PFSK-1 (cell line): ENCODE measurements around the gene RTL5.

Experiments used
- FOXP2 ChIP-seq: optimal IDR thresholded peaks from 2 replicates; pipeline ENCODE3; 2011; ENCODE audit warnings: borderline replicate concordance, control low read depth, inconsistent platforms; ENCODE audit not compliant: insufficient read depth; ENCODE audit errors: extremely low read length, extremely low read depth
- POLR2AphosphoS5 ChIP-seq: IDR thresholded peaks from 2 replicates; pipeline ENCODE4 v1.6.1; 2012; ENCODE audit warnings: low read depth, mild to moderate bottlenecking, control low read depth, low read length, moderate library complexity
- SIN3A ChIP-seq: IDR thresholded peaks from 2 replicates; pipeline ENCODE4 v1.6.1; 2012; ENCODE audit warnings: mild to moderate bottlenecking, low read length, moderate library complexity, borderline replicate concordance; ENCODE audit not compliant: insufficient read depth
- TAF1 ChIP-seq: IDR thresholded peaks from 2 replicates; pipeline ENCODE4 v1.6.1; 2012; ENCODE audit warnings: low read length, control low read depth, borderline replicate concordance; ENCODE audit not compliant: insufficient read depth
- TF ChIP-seq, protein P1 (sequence below), 2 experiments: IDR thresholded peaks; 2 replicates each; pipeline versions ENCODE4 v1.6.1 to v1.8.0; 2011 to 2012; ENCODE audit warnings: low read depth in 2 of 2, low read length in 2 of 2, control low read depth in 1 of 2, inconsistent platforms in 1 of 2, mild to moderate bottlenecking in 1 of 2, moderate library complexity in 1 of 2; ENCODE audit not compliant: insufficient read depth in 1 of 2

The RTL5 gene

GRCh38 chrX:72165551-72165950 lies 33.8 kb upstream of the RTL5 start:
- TF ChIP-seq FOXP2 (no peak), POLR2AphosphoS5 (no peak), SIN3A (no peak), TAF1 (no peak)
- TF ChIP-seq, protein P1, sequence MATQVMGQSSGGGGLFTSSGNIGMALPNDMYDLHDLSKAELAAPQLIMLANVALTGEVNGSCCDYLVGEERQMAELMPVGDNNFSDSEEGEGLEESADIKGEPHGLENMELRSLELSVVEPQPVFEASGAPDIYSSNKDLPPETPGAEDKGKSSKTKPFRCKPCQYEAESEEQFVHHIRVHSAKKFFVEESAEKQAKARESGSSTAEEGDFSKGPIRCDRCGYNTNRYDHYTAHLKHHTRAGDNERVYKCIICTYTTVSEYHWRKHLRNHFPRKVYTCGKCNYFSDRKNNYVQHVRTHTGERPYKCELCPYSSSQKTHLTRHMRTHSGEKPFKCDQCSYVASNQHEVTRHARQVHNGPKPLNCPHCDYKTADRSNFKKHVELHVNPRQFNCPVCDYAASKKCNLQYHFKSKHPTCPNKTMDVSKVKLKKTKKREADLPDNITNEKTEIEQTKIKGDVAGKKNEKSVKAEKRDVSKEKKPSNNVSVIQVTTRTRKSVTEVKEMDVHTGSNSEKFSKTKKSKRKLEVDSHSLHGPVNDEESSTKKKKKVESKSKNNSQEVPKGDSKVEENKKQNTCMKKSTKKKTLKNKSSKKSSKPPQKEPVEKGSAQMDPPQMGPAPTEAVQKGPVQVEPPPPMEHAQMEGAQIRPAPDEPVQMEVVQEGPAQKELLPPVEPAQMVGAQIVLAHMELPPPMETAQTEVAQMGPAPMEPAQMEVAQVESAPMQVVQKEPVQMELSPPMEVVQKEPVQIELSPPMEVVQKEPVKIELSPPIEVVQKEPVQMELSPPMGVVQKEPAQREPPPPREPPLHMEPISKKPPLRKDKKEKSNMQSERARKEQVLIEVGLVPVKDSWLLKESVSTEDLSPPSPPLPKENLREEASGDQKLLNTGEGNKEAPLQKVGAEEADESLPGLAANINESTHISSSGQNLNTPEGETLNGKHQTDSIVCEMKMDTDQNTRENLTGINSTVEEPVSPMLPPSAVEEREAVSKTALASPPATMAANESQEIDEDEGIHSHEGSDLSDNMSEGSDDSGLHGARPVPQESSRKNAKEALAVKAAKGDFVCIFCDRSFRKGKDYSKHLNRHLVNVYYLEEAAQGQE (IDR thresholded peaks at IDR 0.05; ENCODE audit: insufficient read depth in 1 of 2, low read depth in 2 of 2, low read length in 2 of 2) = no peak

DNA sequence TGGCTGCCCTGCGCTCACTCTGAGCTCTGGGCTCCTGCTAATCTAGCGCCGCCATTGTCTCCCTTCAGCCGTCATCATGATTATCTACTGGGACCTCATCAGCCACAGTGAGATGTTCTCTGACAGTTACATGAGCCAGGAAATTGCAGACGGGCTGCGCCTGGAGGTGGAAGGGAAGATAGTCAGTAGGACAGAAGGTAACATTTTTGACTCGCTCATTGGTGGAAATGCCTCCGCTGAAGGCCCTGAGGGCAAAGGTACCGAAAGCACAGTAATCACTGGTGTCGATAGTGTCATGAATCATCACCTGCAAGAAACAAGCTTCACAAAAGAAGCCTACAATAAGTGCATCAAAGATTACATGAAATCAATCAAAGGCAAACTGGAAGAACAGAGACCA lies 28.1 kb upstream of the RTL5 start:
- TF ChIP-seq FOXP2 (no peak), TAF1 (no peak), SIN3A (no peak), POLR2AphosphoS5 (no peak)
- TF ChIP-seq, protein P1 (IDR thresholded peaks at IDR 0.05; ENCODE audit: insufficient read depth in 1 of 2, low read depth in 2 of 2, low read length in 2 of 2) = no peak

DNA sequence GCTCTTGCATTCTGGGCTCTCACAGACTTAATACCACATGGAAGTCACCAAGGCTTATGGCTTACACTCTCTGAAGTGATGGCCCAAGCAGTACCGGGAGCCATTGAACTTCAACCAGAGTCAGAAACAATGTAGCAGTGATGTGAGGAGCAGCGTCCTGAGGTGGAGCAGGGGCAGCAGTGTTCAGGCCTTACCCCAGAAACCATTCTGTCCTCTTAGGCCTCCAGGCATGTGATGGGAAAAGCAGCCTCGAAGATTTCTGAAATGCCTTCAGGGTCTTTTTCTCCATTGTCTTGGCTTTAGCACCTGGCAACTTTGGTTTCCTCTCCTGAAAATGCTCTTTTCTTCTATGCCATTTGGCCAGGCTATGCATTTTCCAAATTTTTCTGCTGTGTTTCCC lies 27.1 kb upstream of the RTL5 start:
- no peak for TF ChIP-seq TAF1
- no peak for TF ChIP-seq FOXP2
- TF ChIP-seq, protein P1 (IDR thresholded peaks at IDR 0.05; ENCODE audit: insufficient read depth in 1 of 2, low read depth in 2 of 2, low read length in 2 of 2) = no peak
- TF ChIP-seq POLR2AphosphoS5 = no peak
- TF ChIP-seq SIN3A = no peak

- TF ChIP-seq, protein P1 (IDR thresholded peaks at IDR 0.05; ENCODE audit: insufficient read depth in 1 of 2, low read depth in 2 of 2, low read length in 2 of 2) = no peak
- TF ChIP-seq TAF1 = no peak
- no peak for TF ChIP-seq POLR2AphosphoS5
- TF ChIP-seq SIN3A = no peak
- TF ChIP-seq FOXP2 = no peak
These were observed 14.8 kb upstream of the RTL5 start for GRCh38 chrX:72146527-72146926.

DNA sequence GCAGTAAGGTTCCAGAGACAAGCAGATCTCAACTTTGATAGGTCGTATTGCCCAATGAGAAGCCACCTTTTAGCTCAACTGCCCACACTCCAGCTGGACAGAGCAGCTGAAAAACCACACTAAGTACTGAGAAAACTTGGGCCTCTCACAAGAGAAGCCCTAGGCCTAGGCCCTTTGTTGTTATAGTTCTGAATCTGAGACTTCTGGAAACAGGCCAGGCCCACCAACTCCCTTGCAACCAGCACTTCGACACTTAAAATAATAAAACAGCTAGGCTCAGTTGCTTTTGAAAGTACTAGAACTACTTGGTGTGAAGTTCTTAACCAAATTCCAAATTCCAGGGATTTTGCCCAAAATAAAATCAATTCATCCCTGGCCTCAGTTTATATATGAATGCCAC lies 13.5 kb upstream of the RTL5 start:
- TF ChIP-seq TAF1 = no peak
- no peak for TF ChIP-seq SIN3A
- TF ChIP-seq, protein P1 (IDR thresholded peaks at IDR 0.05; ENCODE audit: insufficient read depth in 1 of 2, low read depth in 2 of 2, low read length in 2 of 2) = no peak
- TF ChIP-seq POLR2AphosphoS5 = no peak
- TF ChIP-seq FOXP2 = no peak
